T-helper 9 cell (primary cell): ENCODE measurements around the gene DCLK2.
"Not testable (repeated sequence)": the region's sequence is repeated elsewhere in the genome, so short reads cannot be mapped to it uniquely, and the experiment has no call there.

ENCODE experiments used
- DNase-seq: peaks from one replicate; pipeline ENCODE4 v3.0.0-alpha.2; 2020

The DCLK2 gene

DNA sequence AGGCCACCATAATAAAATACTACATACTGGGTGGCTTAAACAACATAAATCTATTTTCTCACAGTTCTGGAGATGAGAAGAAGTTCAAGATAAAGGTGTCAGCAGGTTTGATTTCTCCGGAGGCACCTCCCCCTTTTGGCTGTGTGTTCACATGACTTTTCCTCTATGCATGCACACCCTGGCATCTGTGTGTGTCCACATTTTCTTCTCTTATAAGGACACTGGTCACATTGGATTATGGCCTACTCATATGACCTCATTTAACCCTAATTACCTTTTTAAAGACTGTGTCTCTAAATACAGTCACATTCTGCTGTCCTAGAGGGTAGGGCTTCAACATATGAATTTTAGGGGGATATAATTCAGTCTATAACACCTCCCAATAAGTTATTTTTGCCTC lies 79.8 kb downstream of the DCLK2 start:
- DNase-seq: no peak

DNA sequence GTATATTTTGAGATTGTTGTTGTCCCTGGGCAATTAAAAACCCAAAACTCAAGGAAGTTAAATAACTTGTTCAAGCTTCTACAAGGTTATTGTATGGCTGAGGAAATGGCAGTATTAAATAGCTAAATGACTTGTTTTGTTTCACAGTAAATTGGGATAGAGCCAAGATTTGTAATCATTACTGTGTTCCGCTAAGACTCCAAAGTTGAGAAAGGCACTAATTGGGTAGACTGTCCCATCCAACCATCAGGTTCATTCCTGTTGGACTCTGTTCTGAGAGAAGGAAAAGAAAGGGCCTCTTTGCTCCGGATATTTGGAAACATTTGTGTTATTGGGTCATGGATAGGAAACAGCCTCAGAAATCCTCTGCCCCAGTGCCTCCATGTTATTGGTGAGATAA lies 82.2 kb downstream of the DCLK2 start:
- DNase-seq: no peak

DNA sequence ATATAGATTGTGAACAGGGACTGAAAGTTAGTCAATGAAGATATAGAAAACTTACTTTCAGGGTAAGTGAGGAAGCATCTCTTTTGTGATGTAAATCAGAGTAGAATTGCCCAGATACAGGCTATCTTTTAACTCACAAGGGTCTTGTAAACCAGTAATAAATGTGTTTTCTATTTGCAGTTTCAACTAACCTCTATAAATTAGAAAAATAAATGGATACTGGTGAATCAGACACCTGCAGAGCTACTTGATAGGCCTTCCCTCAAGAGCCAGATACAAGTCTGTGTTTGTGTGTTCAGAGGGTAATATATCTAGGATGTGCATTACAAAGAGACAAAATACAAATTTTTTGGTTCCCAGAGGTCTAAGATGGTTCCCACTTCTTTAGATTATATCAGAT lies 82.9 kb downstream of the DCLK2 start:
- DNase-seq: no peak

DNA sequence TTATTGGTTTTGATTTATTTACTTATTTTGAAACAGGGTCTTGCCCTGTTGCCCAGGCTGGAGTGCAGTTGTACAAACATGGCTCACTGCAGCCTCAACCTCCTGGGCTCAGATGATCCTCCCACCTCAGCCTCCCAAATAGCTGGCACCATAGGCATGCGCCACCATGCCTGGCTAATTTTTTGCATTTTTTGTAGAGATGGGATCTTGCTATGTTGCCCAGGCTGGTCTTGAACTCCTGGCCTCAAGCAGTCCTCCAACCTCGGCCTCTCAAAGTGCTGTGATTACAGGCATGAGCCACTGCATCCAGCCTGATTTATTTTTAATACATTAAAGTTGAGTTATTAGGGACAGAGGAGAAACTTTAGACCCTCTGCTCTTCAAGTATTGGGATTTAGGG lies 83.8 kb downstream of the DCLK2 start:
- not testable (repeated sequence) for DNase-seq

DNA sequence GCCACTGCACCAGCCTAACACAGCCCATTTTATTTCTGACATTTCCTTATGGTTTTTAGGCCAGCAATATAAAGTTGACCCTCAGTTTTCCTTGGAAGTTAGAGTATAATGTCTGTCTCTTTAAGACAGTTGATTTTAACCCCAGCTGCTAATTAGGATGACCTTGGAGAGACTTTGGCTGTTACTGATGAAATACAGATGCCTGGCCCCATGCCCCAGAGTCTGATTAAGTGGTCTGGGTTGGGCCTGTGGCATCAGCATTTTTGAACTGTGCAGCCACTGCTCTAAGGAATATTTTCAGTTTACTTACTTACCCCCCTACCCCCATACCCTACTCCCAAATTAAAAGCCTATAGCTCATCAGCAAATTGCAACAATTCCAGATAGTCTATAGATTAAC lies 85.8 kb downstream of the DCLK2 start:
- no peak for DNase-seq

DNA sequence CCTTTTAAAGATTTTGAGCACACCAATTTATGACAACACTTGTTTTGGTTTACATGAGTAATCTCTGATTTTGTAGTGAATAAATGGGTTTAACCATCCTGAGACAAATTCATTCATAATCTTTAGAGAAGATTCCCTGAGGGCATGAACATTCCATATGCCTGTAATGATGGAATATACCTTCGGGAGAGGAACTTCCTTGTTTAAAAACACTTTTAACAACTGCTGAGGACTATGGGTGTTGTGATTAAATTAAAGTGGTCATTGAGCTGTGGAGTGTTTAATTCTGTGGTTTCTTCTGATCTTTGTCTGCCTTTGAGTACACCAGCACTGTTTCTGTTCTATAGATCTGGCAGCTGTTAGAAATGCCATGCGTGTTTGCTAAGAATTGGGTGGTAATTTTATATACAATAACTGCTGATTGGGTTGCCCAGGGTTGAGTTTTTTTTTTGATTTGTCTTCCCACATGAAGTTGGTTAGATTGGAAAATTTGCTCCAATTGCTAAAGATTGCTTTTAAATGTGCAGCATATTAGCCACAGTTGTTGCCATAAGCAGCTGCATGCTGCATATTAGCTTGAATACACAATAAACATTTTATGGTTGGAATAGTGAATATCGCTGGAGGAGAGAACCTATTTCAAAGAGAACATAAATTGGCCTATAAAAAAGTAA lies 86.8 kb downstream of the DCLK2 start:
- no peak for DNase-seq

DNA sequence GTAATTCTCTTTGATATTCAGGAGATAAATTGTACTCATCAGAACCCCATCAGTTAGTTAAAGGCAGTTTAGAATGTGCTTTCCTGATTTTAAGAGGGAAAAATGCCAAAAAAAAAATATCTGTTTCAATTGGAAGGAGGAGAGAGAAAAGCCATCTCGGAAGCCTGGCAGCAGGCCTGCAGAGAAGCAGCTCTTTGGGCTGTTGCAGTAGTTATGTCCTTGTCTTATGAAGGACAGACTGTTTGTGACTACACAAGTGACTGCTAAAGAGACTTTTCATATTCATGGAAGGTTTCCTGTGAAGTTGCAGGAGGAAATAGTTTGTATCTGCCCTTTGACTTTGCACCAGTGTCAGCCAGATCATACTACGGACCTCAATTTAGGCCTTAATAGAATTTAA lies 88.8 kb downstream of the DCLK2 start:
- DNase-seq: no peak

DNA sequence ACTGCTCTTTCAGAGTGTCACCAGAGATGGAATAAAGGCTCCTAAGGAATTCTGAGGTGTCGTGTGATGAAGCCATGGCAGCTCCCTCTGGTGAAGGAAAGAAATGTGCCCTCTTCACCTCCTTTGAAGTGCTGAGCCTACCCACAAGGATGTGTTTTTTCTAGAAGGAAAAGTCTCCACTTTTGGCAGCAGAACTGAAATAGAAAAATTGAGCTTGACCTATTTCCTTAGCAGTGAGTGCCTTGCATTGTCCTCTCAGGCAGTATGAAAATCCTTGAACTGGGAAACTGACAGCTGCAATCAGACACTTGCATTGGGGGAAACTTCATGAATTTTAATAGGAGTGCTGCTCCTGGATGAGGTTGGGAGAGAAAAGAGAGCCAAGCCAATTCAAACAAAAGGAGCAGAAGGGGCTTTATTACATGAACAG lies 95.2 kb downstream of the DCLK2 start:
- no peak for DNase-seq

DNA sequence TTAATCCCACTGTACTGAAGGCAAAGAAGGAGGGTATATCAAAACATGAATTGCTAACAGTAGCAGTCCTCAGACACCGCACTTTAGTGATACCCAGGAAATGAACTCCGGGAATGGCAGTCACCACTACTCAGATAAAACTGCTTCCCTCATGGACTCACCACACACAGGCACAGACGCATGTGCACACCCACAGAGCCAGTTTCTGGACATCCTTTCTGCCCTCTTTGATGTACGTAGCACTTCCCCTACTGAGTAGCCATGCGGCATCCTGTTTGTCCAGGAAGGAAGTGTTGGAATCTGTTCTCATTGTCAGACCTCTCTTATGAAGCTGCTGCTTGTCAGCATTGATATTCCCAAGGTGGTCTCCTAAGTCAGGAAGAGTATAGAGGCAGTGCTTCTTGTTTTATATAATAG lies 95.7 kb downstream of the DCLK2 start:
- no peak for DNase-seq

DNA sequence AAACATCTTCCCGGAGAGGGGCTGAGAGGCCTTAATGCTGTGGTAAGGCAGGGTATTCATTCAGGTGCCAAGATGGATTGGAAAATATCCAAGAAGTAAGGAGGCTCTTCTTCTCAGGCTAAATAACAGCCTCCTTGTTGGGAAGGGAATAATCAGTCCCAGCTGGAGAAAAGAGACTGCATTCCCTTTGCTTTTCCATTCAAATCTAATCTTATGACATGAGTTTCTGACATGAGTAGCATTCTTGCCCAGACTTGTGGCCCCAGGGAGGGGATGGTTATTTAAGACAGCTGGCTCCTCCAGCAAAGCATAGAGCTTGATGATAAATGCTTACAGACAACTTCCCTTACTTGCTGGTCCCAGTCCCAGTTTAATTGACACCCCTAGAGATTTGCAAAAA lies 98.3 kb downstream of the DCLK2 start:
- no peak for DNase-seq

DNA sequence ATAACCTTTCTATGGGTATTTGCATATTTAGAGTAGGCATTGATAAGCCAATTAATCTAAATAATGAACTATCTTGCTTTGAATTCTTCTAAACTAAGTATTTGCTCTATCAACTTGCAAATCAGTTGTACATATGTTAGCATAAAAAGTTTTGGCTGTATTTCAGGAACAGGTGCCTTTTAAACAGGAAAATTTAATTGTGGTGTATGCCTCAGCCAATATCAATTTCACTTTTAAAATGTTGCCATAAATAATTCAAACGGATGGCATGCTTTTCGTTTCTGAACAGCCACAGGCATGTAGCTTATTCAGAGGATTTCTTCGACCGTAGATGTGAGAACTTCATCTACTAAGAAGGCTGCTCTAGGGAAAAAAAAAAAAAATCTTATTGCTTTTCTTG lies 99.9 kb downstream of the DCLK2 start:
- no peak for DNase-seq

DNA sequence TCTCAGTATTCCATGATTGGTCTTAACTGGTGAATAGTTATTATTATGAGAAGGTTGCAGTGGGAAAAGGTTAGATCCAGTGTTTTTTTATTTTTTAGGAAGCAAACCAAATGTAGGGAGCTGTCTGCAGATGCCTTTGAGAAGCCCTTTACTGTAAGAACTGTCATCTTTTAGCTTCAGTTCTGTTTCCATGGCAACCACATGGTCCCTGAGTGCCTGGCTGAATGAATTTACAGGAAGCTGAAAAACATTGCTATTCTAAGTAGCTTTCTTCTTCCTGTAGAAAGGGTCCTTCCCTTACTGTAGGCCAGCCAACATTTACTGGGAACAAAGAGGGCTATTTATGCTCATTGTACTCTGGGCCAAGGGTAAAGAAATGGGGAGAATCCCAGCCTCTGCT lies 103.3 kb downstream of the DCLK2 start:
- no peak for DNase-seq

DNA sequence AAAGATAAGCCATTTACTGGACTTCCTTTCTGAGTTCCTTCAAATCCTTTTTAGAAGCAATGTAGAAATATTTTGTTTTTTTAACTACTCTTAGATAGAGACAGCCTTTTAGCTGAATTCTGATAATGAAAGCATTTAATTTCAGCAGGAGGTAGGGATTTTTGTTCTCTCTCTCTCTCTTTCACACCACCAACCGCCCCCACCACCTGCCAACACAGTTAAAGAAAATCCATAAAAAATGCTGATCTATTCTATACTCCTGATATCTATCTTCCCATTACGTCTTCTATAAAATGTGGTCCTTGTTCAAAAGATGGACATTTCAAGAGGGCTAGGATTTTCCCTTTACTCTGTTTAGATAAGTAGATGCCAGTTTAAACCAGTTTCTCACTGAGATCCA lies 104.5 kb downstream of the DCLK2 start:
- DNase-seq: no peak

DNA sequence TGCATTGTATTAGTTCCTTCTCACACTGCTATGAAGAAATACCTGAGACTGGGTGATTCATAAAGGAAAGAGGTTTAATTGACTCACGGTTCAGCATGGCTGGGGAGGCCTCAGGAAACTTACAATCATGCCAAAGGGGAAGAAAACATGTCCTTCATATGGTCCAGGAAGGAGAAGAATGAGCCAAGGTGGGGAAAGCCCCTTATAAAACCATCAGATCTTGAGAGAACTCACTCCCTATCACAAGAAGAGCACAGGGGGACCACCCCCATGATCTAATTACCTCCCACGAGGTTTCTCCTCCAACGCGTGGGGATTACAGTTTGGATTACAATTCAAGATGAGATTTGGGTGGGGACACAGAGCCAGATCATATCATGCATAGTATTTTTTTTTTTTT lies 106.8 kb downstream of the DCLK2 start:
- DNase-seq: not testable (repeated sequence)

DNA sequence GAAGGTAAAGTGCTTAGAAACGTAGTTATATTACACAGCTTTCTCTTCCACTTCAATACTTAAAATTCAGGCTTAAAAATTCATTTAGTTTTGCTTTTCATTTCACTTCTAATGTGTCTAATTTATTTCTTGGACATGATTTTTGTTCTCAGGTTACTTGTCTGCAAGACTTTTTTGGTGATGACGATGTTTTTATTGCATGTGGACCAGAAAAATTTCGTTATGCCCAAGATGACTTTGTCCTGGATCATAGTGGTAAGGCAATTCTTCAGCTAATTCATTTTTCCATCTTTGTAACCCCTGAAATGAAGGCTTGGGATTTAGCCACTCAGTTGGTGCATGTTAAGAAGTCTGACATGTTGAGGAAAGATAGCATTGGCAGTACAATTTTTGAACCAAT lies 114.7 kb downstream of the DCLK2 start:
- no peak for DNase-seq

DNA sequence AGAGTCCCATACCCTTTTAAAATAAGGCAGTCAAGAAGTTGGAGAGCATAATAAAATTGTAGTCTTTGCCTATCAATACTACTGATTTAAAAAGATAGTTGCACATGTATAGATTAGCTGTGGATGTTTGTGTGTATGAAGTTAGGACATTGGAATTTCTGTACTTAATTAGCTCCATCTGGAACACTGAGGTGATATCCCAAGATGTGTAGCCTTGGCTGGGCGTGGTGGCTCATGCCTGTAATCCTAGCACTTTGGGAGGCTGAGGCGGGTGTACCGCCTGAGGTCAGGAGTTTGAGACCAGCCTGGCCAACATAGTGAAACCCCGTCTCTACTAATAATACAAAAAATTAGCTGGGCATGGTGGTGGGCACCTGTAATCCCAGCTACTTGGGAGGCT lies 119.0 kb downstream of the DCLK2 start:
- DNase-seq: not testable (repeated sequence)

DNA sequence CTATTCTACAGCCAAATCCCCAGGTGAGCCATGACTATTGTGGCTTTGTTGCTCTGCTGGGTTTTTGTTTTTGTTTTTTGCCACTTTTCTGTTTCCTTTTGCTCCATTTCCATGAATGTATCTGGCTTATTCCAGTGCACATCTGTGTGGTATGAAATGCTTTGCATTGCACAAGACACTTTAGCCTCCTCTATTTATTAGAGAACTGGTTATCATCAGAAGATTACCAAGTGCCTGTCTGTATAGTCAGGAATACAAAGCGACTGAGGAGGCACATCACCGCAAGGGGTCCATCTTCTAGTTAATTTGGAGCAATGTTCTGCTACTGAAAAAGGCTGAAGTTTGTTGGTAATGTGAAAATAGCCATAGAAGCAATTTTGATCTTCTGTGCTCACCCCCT lies 120.8 kb downstream of the DCLK2 start:
- DNase-seq: no peak

DNA sequence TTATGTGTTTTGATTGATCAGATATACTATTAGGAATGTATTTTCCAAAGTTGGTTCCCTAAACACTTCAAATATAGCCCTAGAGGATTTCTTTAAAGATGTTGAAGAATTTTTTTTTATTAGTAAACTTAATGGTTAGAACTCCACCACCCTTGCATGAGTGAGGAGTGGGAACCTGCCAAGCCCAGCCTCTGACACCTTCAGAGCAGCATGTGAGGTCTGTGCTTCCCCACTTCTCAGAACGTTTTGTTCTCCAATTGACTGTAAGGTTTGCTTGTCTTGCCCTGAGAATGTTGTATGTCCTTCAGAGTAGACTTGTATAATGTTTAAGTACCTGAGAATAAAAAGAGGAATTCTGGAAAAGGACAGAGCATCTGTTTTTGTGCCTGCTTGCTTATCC lies 126.8 kb downstream of the DCLK2 start:
- no peak for DNase-seq

DNA sequence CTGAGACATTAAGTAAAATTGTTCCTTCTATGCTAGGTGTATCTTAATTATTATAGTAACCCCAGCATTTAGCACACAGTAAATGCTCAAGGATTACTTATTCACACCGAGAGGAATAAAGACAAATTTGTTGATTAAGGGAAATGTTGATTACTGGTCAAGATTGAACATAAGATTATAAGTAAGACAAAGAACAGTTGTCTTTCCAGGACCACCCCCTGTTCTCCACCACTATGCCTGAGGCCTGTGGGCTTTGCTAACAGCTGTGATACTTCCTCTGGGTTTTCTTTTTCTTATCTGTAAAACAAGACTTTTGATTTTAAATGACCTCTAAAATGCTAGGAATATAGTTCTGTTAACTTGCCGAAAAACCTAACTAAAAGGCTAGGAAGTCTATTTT lies 128.0 kb downstream of the DCLK2 start:
- DNase-seq: no peak

DNA sequence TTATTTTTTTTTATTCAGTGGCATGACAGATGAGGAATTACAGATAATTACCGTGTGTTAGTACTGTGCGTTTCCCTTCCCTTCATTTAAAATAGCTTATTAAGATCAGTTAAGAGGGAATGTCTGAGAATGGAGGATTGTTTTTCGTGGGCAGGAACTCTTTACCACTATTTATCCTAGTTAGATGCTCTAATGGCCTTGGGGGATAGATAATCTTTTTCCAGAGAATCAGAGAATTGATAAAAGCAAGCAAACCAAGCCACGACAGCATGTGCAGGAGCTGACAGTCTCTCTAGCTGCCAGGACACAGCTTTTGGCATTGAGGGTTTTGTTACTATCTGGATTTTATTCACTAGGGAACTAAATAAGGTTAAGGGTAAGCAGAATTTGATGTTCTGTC lies 128.7 kb downstream of the DCLK2 start:
- no peak for DNase-seq

DNA sequence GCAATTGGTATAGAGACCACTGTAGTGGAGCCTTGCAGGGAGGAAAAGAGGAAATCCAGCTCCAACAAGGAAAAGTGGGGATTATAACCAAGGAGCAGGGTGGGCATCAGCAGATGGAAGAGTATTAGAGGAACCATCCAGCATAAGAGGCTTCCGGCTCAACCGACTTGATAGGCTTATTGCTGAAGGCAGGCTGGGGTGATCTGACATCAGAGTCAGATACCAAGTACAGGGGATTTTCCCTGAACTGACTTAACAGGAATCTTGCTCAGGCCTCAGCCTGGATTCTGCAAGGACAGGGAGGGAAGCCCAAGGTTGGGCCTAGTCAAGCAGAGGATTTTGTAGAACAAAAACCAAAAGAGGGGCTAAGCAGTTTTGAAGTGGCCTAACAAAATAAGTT lies 129.6 kb downstream of the DCLK2 start:
- DNase-seq: no peak

DNA sequence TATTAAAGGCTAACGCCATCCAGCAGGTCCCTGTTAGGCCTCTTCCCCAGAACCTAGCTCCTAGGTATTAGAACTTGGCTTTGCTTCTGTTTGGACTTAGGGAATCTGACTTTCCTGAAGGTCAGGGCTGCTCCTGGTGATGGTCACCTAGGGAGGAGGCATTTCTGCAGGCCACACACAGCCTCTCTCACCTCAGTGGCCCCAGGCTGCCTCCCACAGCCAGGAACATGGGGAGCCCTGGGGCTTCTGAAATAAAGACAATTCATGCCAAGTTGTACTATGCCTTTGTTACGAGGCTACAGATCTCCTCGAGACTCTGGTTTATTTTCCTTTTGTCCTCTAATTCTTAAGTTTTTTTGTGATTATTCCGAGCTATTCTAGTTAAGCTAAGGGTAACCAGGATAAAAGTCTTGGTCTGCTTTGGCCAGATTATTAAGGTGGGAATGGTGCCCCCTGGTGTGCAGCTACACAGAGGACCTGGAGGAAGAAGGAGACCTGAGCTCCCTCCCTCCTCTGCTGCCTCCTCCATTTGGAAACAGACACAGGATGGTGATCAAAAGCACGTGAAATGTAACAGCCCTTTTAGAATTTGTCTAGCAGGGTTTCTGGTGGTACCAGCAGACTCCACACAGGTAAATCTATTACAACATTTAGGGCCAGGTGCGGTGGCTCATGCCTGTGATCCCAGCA lies 131.0 kb downstream of the DCLK2 start:
- DNase-seq: no peak

DNA sequence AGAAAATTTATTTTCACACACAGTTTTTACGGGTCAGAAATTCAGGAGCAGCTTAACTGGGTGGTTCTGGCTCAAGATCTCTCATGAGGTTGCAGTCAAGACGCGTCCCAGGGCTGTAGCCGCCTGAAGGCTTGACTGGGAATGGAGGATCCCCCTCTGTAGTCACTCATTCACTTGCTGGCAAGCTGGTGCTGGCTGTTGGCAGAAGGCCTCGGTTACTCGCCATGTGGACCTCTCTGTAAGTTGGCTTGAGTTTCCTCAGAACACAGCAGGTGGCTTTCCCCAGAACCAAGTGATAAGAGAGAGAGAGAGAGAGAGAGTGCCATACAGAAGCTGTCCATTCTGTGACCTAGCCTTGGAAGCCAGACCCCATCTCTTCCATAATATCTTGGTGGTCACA lies 132.8 kb downstream of the DCLK2 start:
- no peak for DNase-seq

DNA sequence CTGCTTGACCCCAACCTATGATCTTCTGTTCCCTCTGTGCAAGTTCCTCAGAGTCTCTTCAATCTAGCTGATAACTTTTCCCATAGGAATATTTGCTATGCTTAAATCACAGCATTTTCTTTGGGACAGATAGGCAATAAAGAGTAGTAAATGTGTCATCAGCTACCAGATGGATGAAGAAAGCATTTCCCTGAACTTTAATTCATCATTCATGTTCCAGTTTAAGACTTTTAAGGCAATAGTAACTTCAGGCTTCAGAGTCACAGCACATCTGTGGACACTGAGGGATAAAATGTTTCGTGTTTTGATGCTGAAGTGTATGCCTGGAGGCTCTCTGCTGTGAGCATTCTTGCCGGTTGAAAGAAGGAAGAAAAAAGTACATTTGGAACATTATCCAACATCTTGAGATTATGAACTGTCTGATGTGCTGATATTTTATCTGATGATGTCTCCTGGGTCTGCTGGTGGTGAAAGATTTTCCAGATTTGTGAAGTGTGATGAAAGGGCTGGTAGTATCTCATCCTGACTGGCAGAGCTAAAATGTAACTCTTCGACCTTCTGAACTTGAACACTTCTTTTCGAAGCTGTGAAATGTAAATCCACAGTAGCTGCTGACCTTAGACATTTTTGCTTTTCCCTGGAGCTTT lies 133.7 kb downstream of the DCLK2 start:
- DNase-seq: no peak
